ENCODE data around the gene UBE2G1. TPM values are rescaled to one million over a fixed set of nuclear protein-coding genes. Genes with fewer than 3 reads are reported as not detected.

UBE2G1 gene
- total and polyA plus RNA-seq, 8 donors: 4.3 to 29.3 (median 21.6) TPM

DNA sequence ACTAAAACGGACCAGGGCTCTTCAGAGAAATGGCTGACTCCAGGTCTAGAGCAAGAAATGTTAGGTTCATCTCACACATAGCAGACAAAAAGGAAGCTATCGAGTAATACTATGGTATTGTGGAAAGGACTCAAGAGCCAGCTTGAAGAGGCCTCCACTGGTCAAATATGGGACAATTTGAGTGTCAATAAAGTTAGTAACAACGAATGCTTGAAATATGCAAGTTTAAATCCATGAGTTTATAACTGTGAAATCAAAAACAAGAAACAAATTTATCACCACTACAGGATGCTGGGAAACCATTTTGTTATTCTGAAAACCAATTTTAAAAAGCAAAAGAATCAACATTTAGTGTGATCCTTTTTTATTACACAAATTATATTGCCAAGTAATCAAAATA lies 52.3 kb downstream of the UBE2G1 start:
- TF ChIP-seq, protein P1, sequence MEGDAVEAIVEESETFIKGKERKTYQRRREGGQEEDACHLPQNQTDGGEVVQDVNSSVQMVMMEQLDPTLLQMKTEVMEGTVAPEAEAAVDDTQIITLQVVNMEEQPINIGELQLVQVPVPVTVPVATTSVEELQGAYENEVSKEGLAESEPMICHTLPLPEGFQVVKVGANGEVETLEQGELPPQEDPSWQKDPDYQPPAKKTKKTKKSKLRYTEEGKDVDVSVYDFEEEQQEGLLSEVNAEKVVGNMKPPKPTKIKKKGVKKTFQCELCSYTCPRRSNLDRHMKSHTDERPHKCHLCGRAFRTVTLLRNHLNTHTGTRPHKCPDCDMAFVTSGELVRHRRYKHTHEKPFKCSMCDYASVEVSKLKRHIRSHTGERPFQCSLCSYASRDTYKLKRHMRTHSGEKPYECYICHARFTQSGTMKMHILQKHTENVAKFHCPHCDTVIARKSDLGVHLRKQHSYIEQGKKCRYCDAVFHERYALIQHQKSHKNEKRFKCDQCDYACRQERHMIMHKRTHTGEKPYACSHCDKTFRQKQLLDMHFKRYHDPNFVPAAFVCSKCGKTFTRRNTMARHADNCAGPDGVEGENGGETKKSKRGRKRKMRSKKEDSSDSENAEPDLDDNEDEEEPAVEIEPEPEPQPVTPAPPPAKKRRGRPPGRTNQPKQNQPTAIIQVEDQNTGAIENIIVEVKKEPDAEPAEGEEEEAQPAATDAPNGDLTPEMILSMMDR (IDR thresholded peaks at IDR 0.05): no peak
- DNase-seq (no peak), FAIRE-seq (no peak), ATAC-seq (no peak)
- intact Hi-C loops (cut with DNase I): no loop called here
- peaks cover 32 to 58% (median 53%) of the 10 kb centered on the region in 3 donors for H3K4me1 ChIP-seq
- no peaks in the 10 kb centered on the region for H3K36me3 ChIP-seq
- WGBS, 2 donors: 79 to 91% methylated on average over 3 of the region's 3 CpGs
- no peak overlapping the region for H3K27ac ChIP-seq
- no peak overlapping the region for H3K4me3 ChIP-seq
- H3K27me3 ChIP-seq: no peaks in the 10 kb centered on the region
- H3K9me3 ChIP-seq: no peaks in the 10 kb centered on the region

DNA sequence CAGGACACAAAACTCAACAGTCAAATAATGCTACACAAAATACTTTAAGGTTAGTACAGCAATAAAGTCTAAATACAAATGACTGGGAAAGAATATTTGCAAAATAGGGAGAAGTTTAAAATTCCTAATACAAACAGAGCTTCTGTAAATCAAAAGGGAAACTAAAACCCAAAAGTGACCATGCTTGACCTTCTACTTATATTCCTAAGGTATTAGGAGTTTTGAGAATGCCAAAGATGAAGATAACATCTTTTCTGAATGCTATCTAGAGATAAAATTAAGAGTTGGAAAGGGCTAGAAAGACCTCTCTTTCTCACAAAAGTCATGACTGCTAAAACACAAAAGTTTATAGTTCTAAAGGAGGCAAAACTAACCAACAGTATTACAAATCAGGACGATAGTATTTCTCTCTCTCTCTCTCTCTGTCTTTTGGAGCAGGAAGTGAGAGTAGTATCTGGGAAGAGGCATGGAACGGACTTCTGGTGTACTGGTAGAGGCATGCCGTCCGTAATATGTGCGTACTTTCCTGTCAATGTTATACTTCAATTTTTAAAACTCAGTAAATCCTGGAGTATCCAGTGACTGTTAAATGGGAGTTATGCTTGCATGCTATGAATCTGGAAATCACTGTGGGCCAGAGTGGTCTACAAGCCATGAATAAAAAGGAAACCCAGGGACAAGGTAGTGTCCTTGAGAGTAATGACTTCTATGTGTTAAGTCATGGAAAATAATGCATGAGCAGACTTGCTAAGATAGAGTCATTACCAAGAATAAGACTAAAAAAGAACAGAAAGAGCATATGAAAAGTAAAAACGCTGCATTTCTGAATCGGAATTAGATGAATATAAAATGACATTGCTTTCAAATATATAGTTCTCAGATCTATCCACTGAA lies 53.0 kb downstream of the UBE2G1 start:
- no peak for FAIRE-seq
- no peaks in the 10 kb centered on the region for H3K27me3 ChIP-seq
- no peak for DNase-seq
- ATAC-seq: peak in 2 of 4 donors; percentile 12 to 21
- H3K4me3 ChIP-seq: no peak overlapping the region
- H3K9me3 ChIP-seq: no peaks in the 10 kb centered on the region
- intact Hi-C loops (cut with DNase I): no loop called here
- H3K36me3 ChIP-seq: no peaks in the 10 kb centered on the region
- H3K27ac ChIP-seq: peak overlapping the region in 1 of 4 donors; percentile 3
- peaks cover 27 to 65% (median 46%) of the 10 kb centered on the region in 3 donors for H3K4me1 ChIP-seq
- 60 to 67% methylated on average over 7 of the region's 7 CpGs for WGBS, 2 donors
- TF ChIP-seq, protein P1 (IDR thresholded peaks at IDR 0.05): no peak

DNA sequence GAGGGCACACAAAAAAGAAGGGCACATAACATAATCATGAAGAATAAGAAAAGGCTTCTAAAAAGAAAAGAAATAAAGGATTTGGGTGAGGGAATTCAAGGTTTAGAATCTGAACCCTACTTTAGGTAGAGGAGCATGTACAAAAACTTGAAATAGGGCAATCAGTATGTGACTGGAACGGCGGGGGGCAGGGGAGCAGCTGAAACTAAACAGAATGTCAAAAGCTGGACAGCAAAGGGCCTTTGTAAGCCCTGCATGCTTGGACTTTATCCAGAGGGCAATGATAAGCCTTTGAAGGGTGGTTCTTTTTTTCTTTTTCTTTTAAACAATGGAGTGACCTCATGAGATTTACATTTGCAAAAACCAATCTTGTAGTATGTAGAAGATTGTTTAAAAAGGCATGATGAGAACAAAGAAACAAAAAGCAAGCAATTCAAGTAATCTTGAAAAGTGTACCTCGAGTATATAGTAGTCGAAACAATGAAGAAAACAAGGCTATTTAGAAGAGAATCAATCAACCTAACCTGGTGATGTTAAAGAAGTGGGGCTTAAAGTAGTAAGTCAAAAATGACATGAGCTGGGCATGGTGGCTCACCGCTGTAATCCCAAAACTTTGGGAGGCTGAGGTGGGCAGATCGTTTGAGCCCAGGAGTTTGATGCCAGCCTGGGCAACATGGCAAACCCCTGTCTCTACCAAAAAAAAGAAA lies 56.0 kb downstream of the UBE2G1 start:
- FAIRE-seq: no peak
- H3K27ac ChIP-seq: no peak overlapping the region
- H3K4me1 ChIP-seq: peaks cover 15 to 46% (median 34%) of the 10 kb centered on the region in 3 donors
- intact Hi-C loops (cut with DNase I): no loop called here
- H3K9me3 ChIP-seq: no peaks in the 10 kb centered on the region
- peak in 3 of 4 donors; percentile 62 to 82 (median 81) for ATAC-seq
- peak in 1 of 6 donors; percentile 36 for DNase-seq
- H3K27me3 ChIP-seq: no peaks in the 10 kb centered on the region
- H3K36me3 ChIP-seq: no peaks in the 10 kb centered on the region
- TF ChIP-seq, protein P1 (IDR thresholded peaks at IDR 0.05): no peak
- WGBS, 2 donors: 44 to 49% methylated on average over 6 of the region's 6 CpGs
- no peak overlapping the region for H3K4me3 ChIP-seq

DNA sequence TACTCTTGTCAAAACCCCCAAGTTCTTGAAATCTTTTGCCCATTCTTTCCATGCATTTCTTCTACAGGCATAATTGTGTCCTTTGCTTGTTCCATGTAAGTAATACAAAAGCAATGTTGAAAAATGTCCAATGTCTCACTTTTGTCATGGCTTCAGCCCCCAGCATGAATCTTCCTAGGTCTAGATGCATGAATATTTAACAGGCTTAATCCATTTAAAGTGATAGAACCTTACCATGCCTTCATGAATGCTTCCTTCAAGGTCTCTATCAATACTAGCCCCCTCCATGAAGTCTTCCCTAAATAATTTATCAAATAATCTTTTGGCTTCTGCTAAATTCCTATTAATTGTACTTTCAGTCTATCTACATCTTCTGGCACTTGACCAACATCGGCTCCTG lies 56.6 kb downstream of the UBE2G1 start:
- ATAC-seq: no peak
- Histone ChIP-seq H3K9me3 (no peaks in the 10 kb centered on the region), H3K4me1 (peaks cover 15 to 46% (median 34%) of the 10 kb centered on the region in 3 donors), H3K27ac (no peak overlapping the region), H3K27me3 (no peaks in the 10 kb centered on the region), H3K4me3 (no peak overlapping the region), H3K36me3 (no peaks in the 10 kb centered on the region)
- no peak for DNase-seq
- intact Hi-C loops (cut with DNase I): no loop called here
- TF ChIP-seq, protein P1 (IDR thresholded peaks at IDR 0.05): no peak
- 3 to 11% methylated on average over 1 of the region's 1 CpG for WGBS, 2 donors
- FAIRE-seq: no peak

All from pancreas (tissue), 10 donors.